ENCODE data around the gene WDR88. TPM values are rescaled to one million over a fixed set of nuclear protein-coding genes. Genes with fewer than 3 reads are reported as not detected.

WDR88 gene
- total and polyA plus RNA-seq, 3 experiments from 2014 or later: 0.25 TPM; not detected in 2

GRCh38 chr19:33202546-33203507 lies 70.9 kb downstream of the WDR88 start:
- no peak overlapping the region for H3K4me3 ChIP-seq (ENCODE audit: low read length)
- Mint-ChIP-seq H3K4me3 (no peak overlapping the region), H3K9me3 (no peaks in the 10 kb centered on the region), H3K27me3 (peaks cover 0 to 4% of the 10 kb centered on the region in 2 donors), H3K4me1 (no peaks in the 10 kb centered on the region), H3K36me3 (no peaks in the 10 kb centered on the region), H3K27ac (no peak overlapping the region)
- H3K27me3 ChIP-seq (ENCODE audit: insufficient read depth, low read length, poor library complexity, severe bottlenecking): no peaks in the 10 kb centered on the region
- CTCF ChIA-PET: no interaction called here
- H3K36me3 ChIP-seq (ENCODE audit: insufficient read depth, low read length): no peaks in the 10 kb centered on the region
- no peaks in the 10 kb centered on the region for H3K4me1 ChIP-seq (ENCODE audit: insufficient read depth, low read length)
- H3K27ac ChIP-seq (ENCODE audit: low read depth, low read length): no peak overlapping the region
- POLR2A ChIA-PET: no interaction called here
- no peak for DNase-seq
- no peaks in the 10 kb centered on the region for H3K9me3 ChIP-seq (ENCODE audit: low read length)

DNA sequence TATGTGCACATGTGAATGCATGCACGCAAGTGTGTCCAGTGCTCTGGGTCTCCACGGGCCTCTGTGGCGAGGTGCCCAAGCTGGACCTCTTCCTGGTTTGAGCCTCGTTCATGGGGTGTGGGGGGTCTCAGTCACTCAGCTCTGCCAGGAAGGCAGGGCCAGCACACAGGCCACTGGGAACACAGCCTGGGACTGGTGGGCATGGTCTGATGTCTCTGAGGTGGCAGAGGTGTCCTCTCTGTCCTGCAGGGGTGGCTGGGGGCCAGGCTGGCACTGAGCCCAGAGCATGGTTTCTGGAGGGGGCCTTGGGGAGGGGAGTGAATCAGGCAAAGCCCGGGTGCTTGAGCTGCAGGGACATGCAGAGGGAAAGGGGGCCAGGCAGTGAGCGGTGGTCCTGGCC lies 71.6 kb downstream of the WDR88 start:
- no peaks in the 10 kb centered on the region for H3K9me3 Mint-ChIP-seq
- H3K27ac ChIP-seq (ENCODE audit: low read depth, low read length): no peak overlapping the region
- H3K4me1 Mint-ChIP-seq: no peaks in the 10 kb centered on the region
- H3K27me3 Mint-ChIP-seq: peaks cover 0 to 4% of the 10 kb centered on the region in 2 donors
- no peaks in the 10 kb centered on the region for H3K9me3 ChIP-seq (ENCODE audit: low read length)
- no peaks in the 10 kb centered on the region for H3K27me3 ChIP-seq (ENCODE audit: insufficient read depth, low read length, poor library complexity, severe bottlenecking)
- CTCF ChIA-PET: no interaction called here
- no peak overlapping the region for H3K4me3 ChIP-seq (ENCODE audit: low read length)
- no peak overlapping the region for H3K4me3 Mint-ChIP-seq
- H3K27ac Mint-ChIP-seq: no peak overlapping the region
- no peaks in the 10 kb centered on the region for H3K36me3 ChIP-seq (ENCODE audit: insufficient read depth, low read length)
- POLR2A ChIA-PET: no interaction called here
- no peaks in the 10 kb centered on the region for H3K36me3 Mint-ChIP-seq
- DNase-seq: no peak
- H3K4me1 ChIP-seq (ENCODE audit: insufficient read depth, low read length): no peaks in the 10 kb centered on the region

DNA sequence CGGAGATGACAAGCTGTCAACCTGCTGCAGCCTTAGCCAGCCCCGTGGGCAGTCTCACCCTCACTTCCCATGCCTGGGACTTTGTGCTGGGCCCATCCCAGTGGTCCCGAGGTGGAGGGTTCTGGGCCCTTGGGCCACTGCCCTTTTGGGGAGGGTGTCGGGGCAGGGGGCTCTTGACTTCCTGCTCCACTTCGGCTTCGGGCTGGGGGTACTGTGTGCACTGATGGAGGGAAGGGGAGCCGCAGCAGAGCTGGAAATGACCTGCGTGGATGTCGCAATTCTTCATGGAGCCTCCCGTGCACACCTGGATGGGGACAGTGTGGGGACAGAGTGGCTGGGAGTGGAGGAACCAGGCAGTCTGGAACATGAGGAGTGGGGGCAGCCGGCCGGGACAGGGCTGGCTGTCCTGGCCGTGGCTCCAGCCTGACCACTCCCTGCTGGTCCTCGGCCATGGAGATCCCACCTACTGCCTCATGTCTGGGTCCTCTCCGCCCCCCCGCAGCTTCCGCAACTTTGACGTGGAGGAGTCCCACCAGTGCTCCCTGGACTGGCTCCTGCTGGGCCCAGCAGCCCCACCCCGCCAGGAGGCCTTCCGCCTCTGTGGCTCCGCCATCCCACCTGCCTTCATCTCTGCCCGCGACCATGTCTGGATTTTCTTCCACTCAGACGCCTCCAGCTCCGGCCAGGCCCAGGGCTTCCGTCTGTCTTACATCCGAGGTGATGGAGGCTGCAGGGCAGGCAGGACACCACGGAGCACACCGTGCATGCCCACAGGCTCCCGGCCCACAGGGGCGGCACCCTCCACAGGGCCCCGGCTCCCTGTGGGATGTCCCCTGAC lies 72.4 kb downstream of the WDR88 start:
- CTCF ChIA-PET: no interaction called here
- no peaks in the 10 kb centered on the region for H3K36me3 ChIP-seq (ENCODE audit: insufficient read depth, low read length)
- H3K4me3 Mint-ChIP-seq: no peak overlapping the region

DNA sequence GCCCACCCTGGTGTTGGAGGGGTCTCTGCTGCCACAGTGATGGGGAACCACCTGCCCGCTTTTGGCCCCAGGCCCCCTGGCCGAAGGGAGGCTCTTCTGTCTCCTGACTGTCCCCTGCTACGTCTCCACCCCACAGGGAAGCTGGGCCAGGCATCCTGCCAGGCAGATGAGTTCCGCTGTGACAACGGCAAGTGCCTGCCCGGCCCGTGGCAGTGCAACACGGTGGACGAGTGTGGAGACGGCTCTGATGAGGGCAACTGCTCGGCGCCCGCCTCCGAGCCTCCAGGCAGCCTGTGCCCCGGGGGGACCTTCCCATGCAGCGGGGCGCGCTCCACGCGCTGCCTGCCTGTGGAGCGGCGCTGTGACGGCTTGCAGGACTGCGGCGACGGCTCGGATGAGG lies 73.2 kb downstream of the WDR88 start:
- no peaks in the 10 kb centered on the region for H3K27me3 ChIP-seq (ENCODE audit: insufficient read depth, low read length, poor library complexity, severe bottlenecking)
- no peak overlapping the region for H3K27ac Mint-ChIP-seq
- POLR2A ChIA-PET: no interaction called here
- no peak overlapping the region for H3K4me3 ChIP-seq (ENCODE audit: low read length)
- no peak overlapping the region for H3K27ac ChIP-seq (ENCODE audit: low read depth, low read length)
- H3K4me1 ChIP-seq (ENCODE audit: insufficient read depth, low read length): no peaks in the 10 kb centered on the region
- no peaks in the 10 kb centered on the region for H3K27me3 Mint-ChIP-seq
- H3K9me3 ChIP-seq (ENCODE audit: low read length): no peaks in the 10 kb centered on the region
- DNase-seq: no peak
- H3K4me1 Mint-ChIP-seq: no peaks in the 10 kb centered on the region
- no peaks in the 10 kb centered on the region for H3K36me3 Mint-ChIP-seq
- no peaks in the 10 kb centered on the region for H3K9me3 Mint-ChIP-seq
- no peak overlapping the region for H3K4me3 Mint-ChIP-seq
- CTCF ChIA-PET: no interaction called here
- no peaks in the 10 kb centered on the region for H3K36me3 ChIP-seq (ENCODE audit: insufficient read depth, low read length)

More for the DNA sequence above, 72.4 kb downstream of the WDR88 start:
- POLR2A ChIA-PET: no interaction called here
- Histone ChIP-seq H3K9me3 (ENCODE audit: low read length) (no peaks in the 10 kb centered on the region), H3K27me3 (ENCODE audit: insufficient read depth, low read length, poor library complexity, severe bottlenecking) (no peaks in the 10 kb centered on the region), H3K4me3 (ENCODE audit: low read length) (no peak overlapping the region), H3K4me1 (ENCODE audit: insufficient read depth, low read length) (no peaks in the 10 kb centered on the region), H3K27ac (ENCODE audit: low read depth, low read length) (no peak overlapping the region)
- Mint-ChIP-seq H3K9me3 (no peaks in the 10 kb centered on the region), H3K27me3 (no peaks in the 10 kb centered on the region), H3K4me1 (no peaks in the 10 kb centered on the region), H3K36me3 (no peaks in the 10 kb centered on the region), H3K27ac (no peak overlapping the region)
- peak in 1 of 5 donors; percentile 32 for DNase-seq

DNA sequence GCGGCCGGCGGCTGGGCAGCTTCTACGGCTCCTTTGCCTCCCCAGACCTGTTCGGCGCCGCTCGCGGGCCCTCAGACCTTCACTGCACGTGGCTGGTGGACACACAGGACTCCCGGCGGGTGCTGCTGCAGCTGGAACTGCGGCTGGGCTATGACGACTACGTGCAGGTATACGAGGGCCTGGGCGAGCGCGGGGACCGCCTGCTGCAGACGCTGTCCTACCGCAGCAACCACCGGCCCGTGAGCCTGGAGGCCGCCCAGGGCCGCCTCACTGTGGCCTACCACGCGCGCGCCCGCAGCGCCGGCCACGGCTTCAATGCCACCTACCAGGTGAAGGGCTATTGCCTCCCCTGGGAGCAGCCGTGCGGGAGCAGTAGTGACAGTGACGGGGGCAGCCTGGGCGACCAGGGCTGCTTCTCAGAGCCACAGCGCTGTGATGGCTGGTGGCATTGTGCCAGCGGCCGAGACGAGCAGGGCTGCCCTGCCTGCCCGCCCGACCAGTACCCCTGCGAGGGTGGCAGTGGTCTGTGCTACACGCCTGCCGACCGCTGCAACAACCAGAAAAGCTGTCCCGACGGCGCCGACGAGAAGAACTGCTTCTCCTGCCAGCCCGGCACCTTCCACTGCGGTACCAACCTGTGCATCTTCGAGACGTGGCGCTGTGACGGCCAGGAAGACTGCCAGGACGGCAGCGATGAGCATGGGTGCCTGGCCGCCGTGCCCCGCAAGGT lies 73.8 kb downstream of the WDR88 start:
- H3K27me3 ChIP-seq (ENCODE audit: insufficient read depth, low read length, poor library complexity, severe bottlenecking): no peaks in the 10 kb centered on the region
- POLR2A ChIA-PET: no interaction called here
- Mint-ChIP-seq H3K4me1 (no peaks in the 10 kb centered on the region), H3K9me3 (no peaks in the 10 kb centered on the region), H3K36me3 (no peaks in the 10 kb centered on the region), H3K27ac (no peak overlapping the region), H3K4me3 (no peak overlapping the region), H3K27me3 (no peaks in the 10 kb centered on the region)
- H3K4me3 ChIP-seq (ENCODE audit: low read length): no peak overlapping the region
- DNase-seq: no peak
- CTCF ChIA-PET: no interaction called here
- H3K4me1 ChIP-seq (ENCODE audit: insufficient read depth, low read length): no peaks in the 10 kb centered on the region
- H3K36me3 ChIP-seq (ENCODE audit: insufficient read depth, low read length): no peaks in the 10 kb centered on the region
- H3K9me3 ChIP-seq (ENCODE audit: low read length): no peaks in the 10 kb centered on the region
- H3K27ac ChIP-seq (ENCODE audit: low read depth, low read length): no peak overlapping the region

GRCh38 chr19:33206261-33207039 lies 74.5 kb downstream of the WDR88 start:
- Histone ChIP-seq H3K27ac (ENCODE audit: low read depth, low read length) (no peak overlapping the region), H3K9me3 (ENCODE audit: low read length) (no peaks in the 10 kb centered on the region), H3K36me3 (ENCODE audit: insufficient read depth, low read length) (no peaks in the 10 kb centered on the region), H3K4me1 (ENCODE audit: insufficient read depth, low read length) (no peaks in the 10 kb centered on the region), H3K27me3 (ENCODE audit: insufficient read depth, low read length, poor library complexity, severe bottlenecking) (no peaks in the 10 kb centered on the region), H3K4me3 (ENCODE audit: low read length) (no peak overlapping the region)
- Mint-ChIP-seq H3K4me3 (no peak overlapping the region), H3K36me3 (no peaks in the 10 kb centered on the region), H3K4me1 (no peaks in the 10 kb centered on the region), H3K9me3 (no peaks in the 10 kb centered on the region), H3K27me3 (no peaks in the 10 kb centered on the region), H3K27ac (peak overlapping the region in 1 of 8 donors; percentile 72)
- POLR2A ChIA-PET: no interaction called here
- no peak for DNase-seq
- CTCF ChIA-PET: no interaction called here

GRCh38 chr19:33207040-33207620 lies 75.2 kb downstream of the WDR88 start:
- ChIA-PET POLR2A (no interaction called here), CTCF (no interaction called here)
- Mint-ChIP-seq H3K27me3 (no peaks in the 10 kb centered on the region), H3K4me1 (no peaks in the 10 kb centered on the region), H3K27ac (no peak overlapping the region), H3K4me3 (no peak overlapping the region), H3K9me3 (no peaks in the 10 kb centered on the region), H3K36me3 (no peaks in the 10 kb centered on the region)
- no peaks in the 10 kb centered on the region for H3K9me3 ChIP-seq (ENCODE audit: low read length)
- no peaks in the 10 kb centered on the region for H3K27me3 ChIP-seq (ENCODE audit: insufficient read depth, low read length, poor library complexity, severe bottlenecking)
- H3K27ac ChIP-seq (ENCODE audit: low read depth, low read length): no peak overlapping the region
- H3K36me3 ChIP-seq (ENCODE audit: insufficient read depth, low read length): no peaks in the 10 kb centered on the region
- no peaks in the 10 kb centered on the region for H3K4me1 ChIP-seq (ENCODE audit: insufficient read depth, low read length)
- no peak overlapping the region for H3K4me3 ChIP-seq (ENCODE audit: low read length)
- DNase-seq: no peak
